ENCODE data around the gene VSIG8.

Gene VSIG8

DNA sequence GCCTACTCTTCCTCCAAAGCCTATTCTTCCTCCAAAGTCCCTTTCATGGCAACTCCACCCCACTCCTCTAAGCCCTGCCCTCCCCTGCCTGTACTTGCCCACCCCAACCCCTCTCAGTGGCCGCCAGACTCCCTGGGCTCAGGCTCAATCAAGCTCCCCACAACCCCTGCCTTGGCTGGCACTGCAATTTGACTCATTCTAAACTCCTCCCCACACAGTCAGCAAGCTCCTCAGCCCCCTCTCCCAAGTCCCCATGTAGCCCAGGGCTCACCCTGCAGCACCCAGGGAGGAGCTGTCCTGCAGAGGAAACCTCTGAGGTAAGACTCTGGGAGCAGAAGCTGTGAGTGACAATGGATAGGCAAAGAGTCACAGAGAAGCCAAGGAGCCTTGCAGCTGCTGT, 3.6 kb upstream of the VSIG8 start:
- H3K9me3 ChIP-seq (ENCODE audit: insufficient read depth, low read length): no peaks in the 10 kb centered on the region

DNA sequence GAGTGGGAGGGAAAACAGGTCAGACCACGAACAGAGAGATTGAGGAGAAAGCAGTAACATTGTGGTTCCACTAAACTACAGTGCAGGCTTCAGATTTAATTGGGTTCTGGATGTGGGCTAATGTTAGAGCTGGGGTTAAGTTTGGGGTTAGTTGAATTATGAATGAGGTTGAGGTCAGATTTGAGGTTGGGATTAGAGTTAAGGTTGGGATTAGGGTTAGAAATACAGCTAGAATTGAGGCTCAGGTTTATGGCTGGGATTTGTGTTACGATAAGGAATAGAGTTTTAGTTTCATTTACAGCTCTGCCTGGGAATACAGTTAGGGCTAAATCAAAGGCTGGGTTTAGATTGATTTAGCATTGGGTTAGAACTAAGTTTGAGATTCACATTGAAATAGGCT, 1.8 kb upstream of the VSIG8 start:
- H3K9ac ChIP-seq (ENCODE audit: low read length): no peak overlapping the region
- no peaks in the 10 kb centered on the region for H3K79me2 ChIP-seq (ENCODE audit: low read length)
- H3K27me3 ChIP-seq (ENCODE audit: low read depth, low read length): peaks cover 19% of the 10 kb centered on the region
- H2AFZ ChIP-seq (ENCODE audit: low read depth, low read length): no peak overlapping the region
- H3K36me3 ChIP-seq (replicated peaks; ENCODE audit: low read depth, low read length): no peaks in the 10 kb centered on the region
- 0 out of 2 replicates have a peak, but pooled peaks cover 3% of the 10 kb centered on the region for H3K4me1 ChIP-seq (ENCODE audit: low read length)
- no peaks in the 10 kb centered on the region for H3K9me3 ChIP-seq (ENCODE audit: insufficient read depth, low read length)
- H3K27ac ChIP-seq (ENCODE audit: low read length): no peak overlapping the region
- no peaks in the 10 kb centered on the region for H4K20me1 ChIP-seq (ENCODE audit: insufficient read depth, low read length)
- H3K4me3 ChIP-seq (ENCODE audit: low read length): no peak overlapping the region
- TF ChIP-seq EZH2phosphoT487 (IDR thresholded peaks at IDR 0.05; ENCODE audit: low read depth): no peak
- TF ChIP-seq, protein P1, sequence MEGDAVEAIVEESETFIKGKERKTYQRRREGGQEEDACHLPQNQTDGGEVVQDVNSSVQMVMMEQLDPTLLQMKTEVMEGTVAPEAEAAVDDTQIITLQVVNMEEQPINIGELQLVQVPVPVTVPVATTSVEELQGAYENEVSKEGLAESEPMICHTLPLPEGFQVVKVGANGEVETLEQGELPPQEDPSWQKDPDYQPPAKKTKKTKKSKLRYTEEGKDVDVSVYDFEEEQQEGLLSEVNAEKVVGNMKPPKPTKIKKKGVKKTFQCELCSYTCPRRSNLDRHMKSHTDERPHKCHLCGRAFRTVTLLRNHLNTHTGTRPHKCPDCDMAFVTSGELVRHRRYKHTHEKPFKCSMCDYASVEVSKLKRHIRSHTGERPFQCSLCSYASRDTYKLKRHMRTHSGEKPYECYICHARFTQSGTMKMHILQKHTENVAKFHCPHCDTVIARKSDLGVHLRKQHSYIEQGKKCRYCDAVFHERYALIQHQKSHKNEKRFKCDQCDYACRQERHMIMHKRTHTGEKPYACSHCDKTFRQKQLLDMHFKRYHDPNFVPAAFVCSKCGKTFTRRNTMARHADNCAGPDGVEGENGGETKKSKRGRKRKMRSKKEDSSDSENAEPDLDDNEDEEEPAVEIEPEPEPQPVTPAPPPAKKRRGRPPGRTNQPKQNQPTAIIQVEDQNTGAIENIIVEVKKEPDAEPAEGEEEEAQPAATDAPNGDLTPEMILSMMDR (IDR thresholded peaks at IDR 0.05; ENCODE audit: low read depth, low read length): no peak
- H3K4me2 ChIP-seq (ENCODE audit: low read length): no peak overlapping the region

More for the DNA sequence above, 3.6 kb upstream of the VSIG8 start:
- Histone ChIP-seq H3K4me3 (ENCODE audit: low read length) (no peak overlapping the region), H3K79me2 (ENCODE audit: low read length) (no peaks in the 10 kb centered on the region), H3K9ac (ENCODE audit: low read length) (no peak overlapping the region), H2AFZ (ENCODE audit: low read depth, low read length) (no peak overlapping the region), H3K27ac (ENCODE audit: low read length) (no peak overlapping the region), H3K36me3 (replicated peaks; ENCODE audit: low read depth, low read length) (no peaks in the 10 kb centered on the region), H3K4me2 (ENCODE audit: low read length) (no peak overlapping the region), H3K4me1 (ENCODE audit: low read length) (0 out of 2 replicates have a peak, but pooled peaks cover 3% of the 10 kb centered on the region), H3K27me3 (ENCODE audit: low read depth, low read length) (peaks cover 14% of the 10 kb centered on the region), H4K20me1 (ENCODE audit: insufficient read depth, low read length) (no peaks in the 10 kb centered on the region)
- no peak for TF ChIP-seq EZH2phosphoT487 (IDR thresholded peaks at IDR 0.05; ENCODE audit: low read depth)
- TF ChIP-seq, protein P1 (IDR thresholded peaks at IDR 0.05; ENCODE audit: low read depth, low read length): no peak

DNA sequence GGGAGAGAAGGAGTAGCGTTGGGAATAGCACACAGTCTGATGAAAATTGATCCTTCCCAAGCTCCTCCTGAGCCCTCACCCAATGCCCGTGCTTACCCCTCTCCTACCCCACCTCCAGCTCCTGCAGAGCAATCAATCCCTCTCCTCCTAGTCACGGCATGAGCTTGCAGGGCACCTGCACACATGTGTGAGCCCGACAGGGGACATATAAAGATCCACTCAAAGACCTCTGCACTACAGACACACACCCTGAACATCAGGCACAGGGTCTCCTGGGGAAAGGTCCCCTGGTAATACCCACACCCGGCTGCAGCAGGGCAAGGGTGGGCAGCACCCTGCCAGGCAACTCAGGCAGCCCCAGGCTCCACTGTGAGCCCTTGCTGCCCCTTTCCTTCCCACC, 426 bp downstream of the VSIG8 start:
- no peak overlapping the region for H3K27ac ChIP-seq (ENCODE audit: low read length)
- TF ChIP-seq EZH2phosphoT487 (IDR thresholded peaks at IDR 0.05; ENCODE audit: low read depth): no peak
- TF ChIP-seq, protein P1 (IDR thresholded peaks at IDR 0.05; ENCODE audit: low read depth, low read length): no peak
- H3K27me3 ChIP-seq (ENCODE audit: low read depth, low read length): peaks cover 19% of the 10 kb centered on the region
- no peaks in the 10 kb centered on the region for H3K9me3 ChIP-seq (ENCODE audit: insufficient read depth, low read length)
- no peak overlapping the region for H3K4me2 ChIP-seq (ENCODE audit: low read length)
- H3K79me2 ChIP-seq (ENCODE audit: low read length): no peaks in the 10 kb centered on the region
- H2AFZ ChIP-seq (ENCODE audit: low read depth, low read length): no peak overlapping the region
- H4K20me1 ChIP-seq (ENCODE audit: insufficient read depth, low read length): no peaks in the 10 kb centered on the region
- H3K4me1 ChIP-seq (ENCODE audit: low read length): no peaks in the 10 kb centered on the region
- H3K9ac ChIP-seq (ENCODE audit: low read length): no peak overlapping the region
- no peak overlapping the region for H3K4me3 ChIP-seq (ENCODE audit: low read length)
- H3K36me3 ChIP-seq (replicated peaks; ENCODE audit: low read depth, low read length): no peaks in the 10 kb centered on the region

DNA sequence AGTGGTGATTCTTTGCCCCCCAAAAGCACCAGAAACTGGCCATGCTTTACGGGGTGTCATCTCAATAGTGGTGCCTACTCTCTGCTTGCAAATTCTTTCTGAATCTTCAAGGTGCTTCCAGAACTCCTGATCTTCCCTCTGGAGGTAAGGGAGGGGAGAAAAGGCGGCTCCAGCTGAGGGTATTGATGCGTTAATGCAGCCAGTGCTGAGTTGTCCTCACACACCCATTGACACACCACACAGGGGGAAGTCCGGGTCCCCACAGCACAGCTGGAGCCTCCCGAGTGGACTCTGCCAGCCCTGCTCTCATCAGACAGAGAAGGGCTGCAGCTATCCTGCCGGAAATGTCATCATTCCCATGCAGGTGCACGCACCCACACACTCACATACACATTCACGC, 1.2 kb downstream of the VSIG8 start:
- Histone ChIP-seq H3K27ac (ENCODE audit: low read length) (no peak overlapping the region), H3K9ac (ENCODE audit: low read length) (no peak overlapping the region), H3K36me3 (replicated peaks; ENCODE audit: low read depth, low read length) (no peaks in the 10 kb centered on the region), H3K4me2 (ENCODE audit: low read length) (no peak overlapping the region), H3K79me2 (ENCODE audit: low read length) (no peaks in the 10 kb centered on the region), H3K4me1 (ENCODE audit: low read length) (no peaks in the 10 kb centered on the region), H2AFZ (ENCODE audit: low read depth, low read length) (no peak overlapping the region), H3K9me3 (ENCODE audit: insufficient read depth, low read length) (no peaks in the 10 kb centered on the region), H4K20me1 (ENCODE audit: insufficient read depth, low read length) (no peaks in the 10 kb centered on the region), H3K27me3 (ENCODE audit: low read depth, low read length) (peaks cover 19% of the 10 kb centered on the region), H3K4me3 (ENCODE audit: low read length) (no peak overlapping the region)
- no peak for TF ChIP-seq EZH2phosphoT487 (IDR thresholded peaks at IDR 0.05; ENCODE audit: low read depth)
- TF ChIP-seq, protein P1 (IDR thresholded peaks at IDR 0.05; ENCODE audit: low read depth, low read length): no peak

Data from OCI-LY3 (cell line).